GM12874 (cell line): ENCODE data around the gene MALAT1.

ENCODE experiments used
- CTCF ChIP-seq: IDR thresholded peaks from 2 replicates; pipeline ENCODE4 v1.5.1; 2011; ENCODE audit warnings: low read depth, mild to moderate bottlenecking, control low read depth, low read length, moderate library complexity; ENCODE audit not compliant: insufficient read depth

Gene MALAT1

DNA sequence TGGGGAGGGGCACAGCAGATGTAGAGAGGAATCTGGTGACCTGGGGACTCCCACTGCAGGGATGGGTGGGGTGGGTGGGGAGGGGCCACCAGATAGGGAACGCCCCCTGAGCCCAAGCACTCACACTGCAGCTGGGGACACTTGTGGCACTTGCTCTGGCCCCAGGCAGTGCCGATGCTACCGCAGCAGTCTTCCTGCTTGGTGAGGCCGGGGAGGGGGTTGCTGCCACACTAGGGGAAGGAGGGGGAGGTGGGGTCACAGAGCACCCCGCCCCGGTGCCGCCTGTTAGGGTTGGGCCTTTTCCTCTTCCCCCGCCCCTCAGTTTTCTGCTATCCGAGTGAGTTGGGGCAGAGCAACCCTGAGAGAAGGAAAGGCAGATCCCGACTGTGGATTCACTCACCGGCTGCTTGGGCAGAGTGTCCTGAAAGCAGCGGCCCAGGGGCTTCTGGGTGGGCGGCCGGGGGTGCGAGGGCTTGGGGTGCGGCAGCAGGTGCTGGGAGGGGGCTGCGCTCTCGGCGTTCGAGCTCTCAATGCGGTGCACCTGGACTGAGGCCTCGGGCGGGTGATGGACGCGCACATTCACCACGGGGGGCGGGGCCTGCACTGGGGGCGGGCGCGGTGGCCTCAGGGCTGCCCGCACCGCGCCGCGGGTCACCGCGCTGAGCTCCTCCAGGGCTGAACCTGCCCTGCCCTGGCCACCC, 54.6 kb downstream of the MALAT1 start:
- no peak for TF ChIP-seq CTCF

DNA sequence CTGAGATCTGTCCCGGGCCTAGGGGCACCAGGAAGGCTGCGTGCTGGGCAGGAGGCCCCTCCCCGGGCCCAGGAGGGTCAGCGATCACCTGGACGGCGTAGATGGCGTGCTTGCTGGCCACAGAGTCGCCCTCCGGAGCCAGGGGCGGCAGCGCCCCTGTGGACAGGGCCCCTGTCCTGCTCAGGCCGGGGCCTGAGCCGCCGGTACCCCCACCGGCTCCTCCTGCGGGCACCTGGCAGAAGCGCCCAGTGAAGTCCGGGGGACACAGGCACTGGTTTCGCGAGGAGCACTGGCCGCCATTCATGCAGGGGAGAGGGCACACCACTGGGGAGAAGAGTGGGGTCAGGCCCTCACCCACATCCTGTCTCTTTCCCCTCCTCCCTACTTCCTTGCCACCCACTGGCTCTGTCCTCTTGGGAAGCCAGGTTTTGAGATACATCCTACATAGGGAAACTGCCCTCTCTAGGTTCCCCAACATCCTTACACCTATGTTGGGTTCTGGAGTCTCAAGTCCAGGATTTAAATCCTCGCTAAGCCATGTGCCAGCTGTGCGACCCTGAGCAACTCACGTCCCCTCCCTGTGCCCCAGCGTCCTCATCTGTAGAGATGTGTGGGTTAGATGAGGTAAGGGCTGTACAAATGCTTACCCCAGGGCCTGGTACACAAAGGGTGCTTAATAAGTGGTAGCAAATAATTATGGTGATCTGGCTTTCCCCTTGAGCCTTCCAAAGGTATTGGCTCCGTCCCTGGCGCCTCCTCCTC, 55.4 kb downstream of the MALAT1 start:
- no peak for TF ChIP-seq CTCF

- TF ChIP-seq CTCF: no peak
Measured at GRCh38 chr11:65554842-65555430, 56.1 kb downstream of the MALAT1 start.

- TF ChIP-seq CTCF: no peak
Measured at GRCh38 chr11:65555693-65556231, 56.9 kb downstream of the MALAT1 start.
